Esophagus squamous epithelium (tissue), 5 donors: Measurements from ENCODE around the gene SEPTIN3. TPM values are rescaled to one million over a fixed set of nuclear protein-coding genes. Genes with fewer than 3 reads are reported as not detected.

Source experiments
- DNase-seq: peaks from one replicate; lab custom pipeline; 2025; lab: John Stamatoyannopoulos, UW
- H3K27ac ChIP-seq, 4 donors: fragments of 200-600 bp; sonication (generic); one replicate each; pipeline ENCODE4 v1.5.1; 2016 to 2019; ENCODE audit warnings: mild to moderate bottlenecking in 1 of 4
- H3K27me3 ChIP-seq, 4 donors: fragments of 200-600 bp; sonication (generic); 1 replicate in 3 of 4; 2 replicates in 1 of 4; pipeline versions ENCODE4 v1.5.1 to v1.6.0; 2017 to 2021; ENCODE audit warnings: antibody characterized with exemption in 1 of 4
- H3K36me3 ChIP-seq, 3 donors: fragments of 200-600 bp; sonication (generic); one replicate each; pipeline ENCODE4 v1.5.1; 2016 to 2019
- H3K4me1 ChIP-seq, 3 donors: fragments of 200-600 bp; sonication (generic); one replicate each; pipeline ENCODE4 v1.5.1; 2017 to 2019
- H3K4me3 ChIP-seq, 4 donors: fragments of 200-600 bp; sonication (generic); 1 replicate in 3 of 4; 2 replicates in 1 of 4; pipeline ENCODE4 v1.5.1; 2016 to 2019; ENCODE audit warnings: mild to moderate bottlenecking in 2 of 4, moderate library complexity in 1 of 4
- H3K9me3 ChIP-seq, 3 donors: fragments of 200-600 bp; sonication (generic); one replicate each; pipeline ENCODE4 v1.5.1; 2016 to 2019
- CTCF ChIP-seq, 6 experiments: fragments of 450-650 bp in 4 of 6; fragments of 200-600 bp in 2 of 6; sonication (generic) in 2 of 6; IDR thresholded peaks; one replicate each; pipeline ENCODE4 v1.5.1; 2016 to 2019; ENCODE audit warnings: antibody characterized with exemption in 6 of 6, mild to moderate bottlenecking in 4 of 6, moderate library complexity in 4 of 6
- POLR2A ChIP-seq, 4 donors: fragments of 450-650 bp; IDR thresholded peaks; one replicate each; pipeline ENCODE4 v1.6.1; 2017; ENCODE audit warnings: antibody characterized with exemption in 4 of 4, mild to moderate bottlenecking in 4 of 4, moderate library complexity in 3 of 4
- WGBS, 2 donors: methylation state at CpG; one replicate each; pipeline ENCODE4 v1.1.5; 2018; 5-methylcytosine and 5-hydroxymethylcytosine counted together
- intact Hi-C: fragments of 100-400 bp; cut with DNase I; formaldehyde crosslinking; loops from one replicate; pipeline ENCODE4 v1.15.0; 2022
- total RNA-seq, 4 donors: library from RNA; depleted of rRNA; stranded (reverse); fragments of >200 nt; gene quantifications; one replicate each; pipeline ENCODE4 v1.1.0, GENCODE V29; 2016
- donor health status: DM: yes; HTN: yes; CAD: no.

The SEPTIN3 gene
- total RNA-seq, 4 donors from 2014 or later = 0.04 to 1.1 (median 0.34) TPM

- Histone ChIP-seq H3K4me3 (no peak overlapping the region), H3K36me3 (no peaks in the 10 kb centered on the region), H3K27ac (no peak overlapping the region), H3K27me3 (peaks cover 0 to 41% (median 1%) of the 10 kb centered on the region in 4 donors), H3K9me3 (no peaks in the 10 kb centered on the region), H3K4me1 (peaks cover 17 to 34% (median 27%) of the 10 kb centered on the region in 3 donors)
- WGBS, 2 donors = 82 to 86% methylated on average over 10 to 12 of the region's 14 CpGs
- no peak for DNase-seq
- intact Hi-C loops = no loop called here
- no peak for TF ChIP-seq CTCF (IDR thresholded peaks at IDR 0.05)
- no peak for TF ChIP-seq POLR2A (IDR thresholded peaks at IDR 0.05)
Measured at GRCh38 chr22:41923595-41924276, 45.5 kb upstream of the SEPTIN3 start.

GRCh38 chr22:41925783-41926460 is 43.3 kb upstream of the SEPTIN3 start:
- Histone ChIP-seq H3K4me3 (peak overlapping the region; percentile 40 to 75 (median 54)), H3K36me3 (no peaks in the 10 kb centered on the region), H3K27ac (peak overlapping the region in 3 of 4 donors; percentile 46 to 60 (median 57)), H3K9me3 (no peaks in the 10 kb centered on the region), H3K27me3 (peaks cover 0 to 24% (median 1%) of the 10 kb centered on the region in 4 donors), H3K4me1 (peaks cover 4 to 16% (median 12%) of the 10 kb centered on the region in 3 donors)
- TF ChIP-seq POLR2A (IDR thresholded peaks at IDR 0.05) (peak in 1 of 4 donors; percentile 22), CTCF (IDR thresholded peaks at IDR 0.05) (peak; percentile 59 to 88 (median 77))
- intact Hi-C loops = no loop called here
- no peak for DNase-seq
- WGBS, 2 donors = 11 to 35% methylated on average over 6 to 11 of the region's 48 CpGs

GRCh38 chr22:41927813-41928212 is 41.4 kb upstream of the SEPTIN3 start:
- Histone ChIP-seq H3K36me3 (no peaks in the 10 kb centered on the region), H3K9me3 (no peaks in the 10 kb centered on the region), H3K4me1 (peaks cover 4 to 16% (median 12%) of the 10 kb centered on the region in 3 donors), H3K4me3 (no peak overlapping the region), H3K27ac (no peak overlapping the region), H3K27me3 (peaks cover 0 to 24% (median 1%) of the 10 kb centered on the region in 4 donors)
- TF ChIP-seq POLR2A (IDR thresholded peaks at IDR 0.05) (no peak), CTCF (IDR thresholded peaks at IDR 0.05) (no peak)
- intact Hi-C loops = no loop called here
- WGBS, 2 donors = 67% methylated on average over 3 to 4 of the region's 6 CpGs
- DNase-seq = no peak

- TF ChIP-seq CTCF (IDR thresholded peaks at IDR 0.05) (no peak), POLR2A (IDR thresholded peaks at IDR 0.05) (no peak)
- intact Hi-C loops = no loop called here
- Histone ChIP-seq H3K9me3 (no peaks in the 10 kb centered on the region), H3K4me3 (no peak overlapping the region), H3K27ac (no peak overlapping the region), H3K36me3 (no peaks in the 10 kb centered on the region), H3K4me1 (peaks cover 4 to 16% (median 12%) of the 10 kb centered on the region in 3 donors), H3K27me3 (peaks cover 0 to 24% (median 1%) of the 10 kb centered on the region in 4 donors)
- 46 to 67% methylated on average over 10 to 12 of the region's 14 CpGs for WGBS, 2 donors
- DNase-seq = no peak
Measured at GRCh38 chr22:41928593-41929417, 40.4 kb upstream of the SEPTIN3 start.
